ENCODE measurements around the gene TRIM46.
"Not testable (repeated sequence)": the region's sequence is repeated elsewhere in the genome, so short reads cannot be mapped to it uniquely, and the experiment has no call there.

Gene TRIM46

GRCh38 chr1:155187456-155187891 is 13.8 kb downstream of the TRIM46 start:
- no peak for DNase-seq

GRCh38 chr1:155188268-155188667 is 14.6 kb downstream of the TRIM46 start:
- DNase-seq = no peak

- DNase-seq = not testable (repeated sequence)
Measured at GRCh38 chr1:155189926-155190325, 16.3 kb downstream of the TRIM46 start.

- no peak for DNase-seq
Measured at GRCh38 chr1:155191904-155192303, 18.3 kb downstream of the TRIM46 start.

- no peak for DNase-seq
Measured at GRCh38 chr1:155192346-155193274, 19.0 kb downstream of the TRIM46 start.

- peak; percentile 22 to 69 for DNase-seq
Measured at GRCh38 chr1:155193275-155193990, 19.8 kb downstream of the TRIM46 start.

- DNase-seq = not testable (repeated sequence)
Measured at GRCh38 chr1:155193991-155194240, 20.3 kb downstream of the TRIM46 start.

GRCh38 chr1:155195201-155196102 is 21.8 kb downstream of the TRIM46 start:
- no peak for DNase-seq

- no peak for DNase-seq
Measured at GRCh38 chr1:155196103-155196892, 22.6 kb downstream of the TRIM46 start.

- no peak for DNase-seq
Measured at GRCh38 chr1:155196893-155197638, 23.4 kb downstream of the TRIM46 start.

GRCh38 chr1:155197901-155198546 is 24.4 kb downstream of the TRIM46 start:
- DNase-seq = no peak

- DNase-seq = no peak
Measured at GRCh38 chr1:155198547-155198906, 24.9 kb downstream of the TRIM46 start.

- no peak for DNase-seq
Measured at GRCh38 chr1:155199792-155200191, 26.1 kb downstream of the TRIM46 start.

- no peak for DNase-seq
Measured at GRCh38 chr1:155200920-155201319, 27.3 kb downstream of the TRIM46 start.

GRCh38 chr1:155202198-155202597 is 28.5 kb downstream of the TRIM46 start:
- no peak for DNase-seq

- DNase-seq = no peak
Measured at GRCh38 chr1:155202731-155203515, 29.3 kb downstream of the TRIM46 start.

GRCh38 chr1:155205035-155205434 is 31.4 kb downstream of the TRIM46 start:
- DNase-seq = no peak

- DNase-seq = no peak
Measured at GRCh38 chr1:155205969-155206593, 32.4 kb downstream of the TRIM46 start.

GRCh38 chr1:155206891-155207805 is 33.5 kb downstream of the TRIM46 start:
- peak; percentile 48 to 70 for DNase-seq
